Measurements from ENCODE around the gene THADA.

The THADA gene

GRCh38 chr2:43445781-43446180 is 150.1 kb downstream of the THADA start:
- H3K9me3 ChIP-seq (ENCODE audit: control insufficient read depth, insufficient read depth, low read length) = no peaks in the 10 kb centered on the region
- H3K4me1 ChIP-seq (ENCODE audit: control insufficient read depth, low read length) = no peaks in the 10 kb centered on the region
- H3K4me2 ChIP-seq (ENCODE audit: low read length) = no peak overlapping the region
- no peaks in the 10 kb centered on the region for H4K20me1 ChIP-seq (ENCODE audit: control insufficient read depth, insufficient read depth, low read depth, low read length)
- H3K9me2 ChIP-seq (replicated peaks; ENCODE audit: control insufficient read depth, low read length) = no peaks in the 10 kb centered on the region
- H3K36me3 ChIP-seq (ENCODE audit: control insufficient read depth, low read length) = no peaks in the 10 kb centered on the region; the same call in 1 of the 2 replicates
- no peaks in the 10 kb centered on the region for H3F3A ChIP-seq (ENCODE audit: control insufficient read depth, insufficient read depth)
- H3K79me2 ChIP-seq (ENCODE audit: control insufficient read depth, low read length) = no peaks in the 10 kb centered on the region
- no peak for TF ChIP-seq CTCF (IDR thresholded peaks at IDR 0.05; ENCODE audit: low read depth, low read length, poor library complexity, severe bottlenecking)
- TF ChIP-seq EZH2phosphoT487 (IDR thresholded peaks at IDR 0.05; ENCODE audit: borderline replicate concordance, low read length) = no peak
- H3K27ac ChIP-seq (ENCODE audit: low read depth, low read length) = no peak overlapping the region
- H3K4me3 ChIP-seq (ENCODE audit: low read length) = no peak overlapping the region
- no peaks in the 10 kb centered on the region for H3K27me3 ChIP-seq (ENCODE audit: control insufficient read depth, low read length)

- Histone ChIP-seq H4K20me1 (ENCODE audit: control insufficient read depth, insufficient read depth, low read depth, low read length) (no peaks in the 10 kb centered on the region), H3K4me3 (ENCODE audit: low read length) (no peak overlapping the region), H3F3A (ENCODE audit: control insufficient read depth, insufficient read depth) (no peaks in the 10 kb centered on the region), H3K4me1 (ENCODE audit: control insufficient read depth, low read length) (no peaks in the 10 kb centered on the region), H3K27me3 (ENCODE audit: control insufficient read depth, low read length) (no peaks in the 10 kb centered on the region), H3K27ac (ENCODE audit: low read depth, low read length) (no peak overlapping the region), H3K4me2 (ENCODE audit: low read length) (no peak overlapping the region), H3K36me3 (ENCODE audit: control insufficient read depth, low read length) (no peaks in the 10 kb centered on the region; the same call in 1 of the 2 replicates), H3K9me3 (ENCODE audit: control insufficient read depth, insufficient read depth, low read length) (no peaks in the 10 kb centered on the region), H3K9me2 (replicated peaks; ENCODE audit: control insufficient read depth, low read length) (no peaks in the 10 kb centered on the region), H3K79me2 (ENCODE audit: control insufficient read depth, low read length) (no peaks in the 10 kb centered on the region)
- TF ChIP-seq CTCF (IDR thresholded peaks at IDR 0.05; ENCODE audit: low read depth, low read length, poor library complexity, severe bottlenecking) (no peak), EZH2phosphoT487 (IDR thresholded peaks at IDR 0.05; ENCODE audit: borderline replicate concordance, low read length) (no peak)
Observed at GRCh38 chr2:43444989-43445645, 150.7 kb downstream of the THADA start.

- Histone ChIP-seq H3K4me2 (ENCODE audit: low read length) (no peak overlapping the region), H3F3A (ENCODE audit: control insufficient read depth, insufficient read depth) (no peaks in the 10 kb centered on the region), H3K27me3 (ENCODE audit: control insufficient read depth, low read length) (no peaks in the 10 kb centered on the region), H3K4me3 (ENCODE audit: low read length) (no peak overlapping the region), H4K20me1 (ENCODE audit: control insufficient read depth, insufficient read depth, low read depth, low read length) (no peaks in the 10 kb centered on the region), H3K9me2 (replicated peaks; ENCODE audit: control insufficient read depth, low read length) (no peaks in the 10 kb centered on the region), H3K9me3 (ENCODE audit: control insufficient read depth, insufficient read depth, low read length) (no peaks in the 10 kb centered on the region), H3K27ac (ENCODE audit: low read depth, low read length) (no peak overlapping the region), H3K4me1 (ENCODE audit: control insufficient read depth, low read length) (no peaks in the 10 kb centered on the region), H3K36me3 (ENCODE audit: control insufficient read depth, low read length) (no peaks in the 10 kb centered on the region; the same call in 1 of the 2 replicates), H3K79me2 (ENCODE audit: control insufficient read depth, low read length) (no peaks in the 10 kb centered on the region)
- TF ChIP-seq EZH2phosphoT487 (IDR thresholded peaks at IDR 0.05; ENCODE audit: borderline replicate concordance, low read length) = no peak
- no peak for TF ChIP-seq CTCF (IDR thresholded peaks at IDR 0.05; ENCODE audit: low read depth, low read length, poor library complexity, severe bottlenecking)
Observed at GRCh38 chr2:43443282-43443681, 152.6 kb downstream of the THADA start.

All from DOHH2 (cell line).